Measurements from ENCODE around the gene GATAD2B.
"Not testable (repeated sequence)": the region's sequence is repeated elsewhere in the genome, so short reads cannot be mapped to it uniquely, and the experiment has no call there.

The GATAD2B gene

GRCh38 chr1:153779781-153780541, 142.8 kb downstream of the GATAD2B start:
- in situ Hi-C loops (cut with MboI; ENCODE audit: low sequenced_read_pairs): no loop called here

- in situ Hi-C loops (cut with MboI; ENCODE audit: low sequenced_read_pairs): no loop called here
Measured at GRCh38 chr1:153778824-153779519, 143.8 kb downstream of the GATAD2B start.

- in situ Hi-C loops (cut with MboI; ENCODE audit: low sequenced_read_pairs): no loop called here
Measured at GRCh38 chr1:153778051-153778823, 144.5 kb downstream of the GATAD2B start.

GRCh38 chr1:153777648-153778047, 145.1 kb downstream of the GATAD2B start:
- in situ Hi-C loops (cut with MboI; ENCODE audit: low sequenced_read_pairs): no loop called here

- in situ Hi-C loops (cut with MboI; ENCODE audit: low sequenced_read_pairs): no loop called here
Measured at GRCh38 chr1:153776845-153777370, 145.9 kb downstream of the GATAD2B start.

- in situ Hi-C loops (cut with MboI; ENCODE audit: low sequenced_read_pairs): no loop called here
Measured at GRCh38 chr1:153776352-153776751, 146.4 kb downstream of the GATAD2B start.

GRCh38 chr1:153775458-153776327, 147.1 kb downstream of the GATAD2B start:
- in situ Hi-C loops (cut with MboI; ENCODE audit: low sequenced_read_pairs): no loop called here

GRCh38 chr1:153774780-153775457, 147.9 kb downstream of the GATAD2B start, which contains the start of gene SLC27A3:
TSS of gene SLC27A3 (plus strand) at chr1:153775407. CDS start at chr1:153775498, 91 bp downstream.
- in situ Hi-C loops (cut with MboI; ENCODE audit: low sequenced_read_pairs): no loop called here

GRCh38 chr1:153774026-153774595, 148.7 kb downstream of the GATAD2B start:
- in situ Hi-C loops (cut with MboI; ENCODE audit: low sequenced_read_pairs): no loop called here

- in situ Hi-C loops (cut with MboI; ENCODE audit: low sequenced_read_pairs): no loop called here
Measured at GRCh38 chr1:153773096-153773921, 149.5 kb downstream of the GATAD2B start.

GRCh38 chr1:153771841-153772593, 150.8 kb downstream of the GATAD2B start:
- in situ Hi-C loops (cut with MboI; ENCODE audit: low sequenced_read_pairs): no loop called here

GRCh38 chr1:153771261-153771660, 151.5 kb downstream of the GATAD2B start:
- in situ Hi-C loops (cut with MboI; ENCODE audit: low sequenced_read_pairs): no loop called here

- in situ Hi-C loops (cut with MboI; ENCODE audit: low sequenced_read_pairs): no loop called here
Measured at GRCh38 chr1:153770797-153771196, 152.0 kb downstream of the GATAD2B start.

- in situ Hi-C loops (cut with MboI; ENCODE audit: low sequenced_read_pairs): no loop called here
Measured at GRCh38 chr1:153769221-153769620, 153.6 kb downstream of the GATAD2B start.

- in situ Hi-C loops (cut with MboI; ENCODE audit: low sequenced_read_pairs): no loop called here
Measured at GRCh38 chr1:153768316-153769181, 154.2 kb downstream of the GATAD2B start.

- in situ Hi-C loops (cut with MboI; ENCODE audit: low sequenced_read_pairs): no loop called here
Measured at GRCh38 chr1:153767519-153767918, 155.3 kb downstream of the GATAD2B start.

- in situ Hi-C loops (cut with MboI; ENCODE audit: low sequenced_read_pairs): not testable (repeated sequence)
Measured at GRCh38 chr1:153766663-153767062, 156.1 kb downstream of the GATAD2B start.

All from HL-60/S4 (cell line).